Retina (tissue), 1 donor: ENCODE measurements around the gene RENBP.

Experiments used
- DNase-seq: peaks from one replicate; pipeline ENCODE4 v3.0.0-alpha.2; 2016

Gene RENBP

DNA sequence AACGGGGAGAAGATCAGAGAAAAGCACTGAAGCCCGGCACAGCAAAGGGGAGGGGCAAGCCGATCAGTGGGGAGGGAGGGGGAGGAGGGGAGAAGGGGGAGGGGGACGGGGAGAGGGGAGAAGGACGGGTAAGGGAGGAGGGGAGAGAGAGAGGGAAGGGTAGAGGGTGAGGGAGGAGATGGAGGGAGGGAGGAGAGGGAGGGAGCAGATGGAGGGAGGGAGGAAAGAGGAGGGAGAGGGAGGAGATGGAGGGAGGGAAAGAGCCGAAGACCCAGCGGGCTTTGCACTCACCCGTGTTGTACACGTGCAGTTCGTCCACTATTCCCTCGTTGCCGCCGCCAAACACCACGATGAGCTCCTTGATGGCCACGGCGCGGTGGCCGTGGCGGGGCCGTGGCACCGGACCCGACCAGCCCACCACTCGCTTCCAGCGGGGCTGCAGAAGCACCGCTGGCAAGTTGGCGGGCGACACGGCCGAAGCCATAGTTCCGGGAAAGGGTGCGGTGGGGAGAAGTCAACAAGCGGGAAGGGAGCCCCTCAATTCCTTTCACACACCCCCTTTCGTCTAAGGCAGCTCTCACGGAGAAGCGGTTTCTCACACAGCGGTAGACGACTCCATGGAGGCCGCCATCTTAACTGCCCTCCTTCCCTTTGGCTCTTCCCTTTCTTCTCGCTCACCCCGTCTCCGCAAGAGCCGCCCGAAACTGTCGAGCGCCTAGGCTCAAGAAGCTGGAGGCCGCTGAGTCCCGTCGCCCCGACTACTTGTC is 26.1 kb upstream of the RENBP start:
- DNase-seq = peak; percentile 91

DNA sequence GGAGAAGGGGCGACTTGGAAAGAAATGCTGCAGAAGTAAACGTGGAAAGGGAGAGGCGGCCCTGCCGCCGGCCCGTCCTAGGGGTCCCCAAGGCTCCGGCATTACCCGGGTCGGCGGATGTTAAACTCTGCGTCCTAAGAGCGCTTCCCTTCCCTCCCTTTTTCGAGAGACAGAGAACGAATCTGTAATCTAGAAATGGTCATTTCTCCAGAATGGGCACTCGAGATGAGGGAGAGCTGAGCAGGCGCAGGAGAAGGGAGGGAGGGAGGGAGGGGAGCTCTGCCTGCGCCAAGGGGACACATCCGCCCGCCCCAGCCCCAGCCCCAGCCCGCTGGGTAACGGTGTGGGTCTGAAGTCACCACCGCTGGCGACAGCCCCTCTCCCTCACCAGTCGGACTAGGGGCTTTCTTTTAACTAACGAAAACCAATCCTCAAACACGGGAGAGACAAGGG is 25.5 kb upstream of the RENBP start:
- peak; percentile 68 for DNase-seq

DNA sequence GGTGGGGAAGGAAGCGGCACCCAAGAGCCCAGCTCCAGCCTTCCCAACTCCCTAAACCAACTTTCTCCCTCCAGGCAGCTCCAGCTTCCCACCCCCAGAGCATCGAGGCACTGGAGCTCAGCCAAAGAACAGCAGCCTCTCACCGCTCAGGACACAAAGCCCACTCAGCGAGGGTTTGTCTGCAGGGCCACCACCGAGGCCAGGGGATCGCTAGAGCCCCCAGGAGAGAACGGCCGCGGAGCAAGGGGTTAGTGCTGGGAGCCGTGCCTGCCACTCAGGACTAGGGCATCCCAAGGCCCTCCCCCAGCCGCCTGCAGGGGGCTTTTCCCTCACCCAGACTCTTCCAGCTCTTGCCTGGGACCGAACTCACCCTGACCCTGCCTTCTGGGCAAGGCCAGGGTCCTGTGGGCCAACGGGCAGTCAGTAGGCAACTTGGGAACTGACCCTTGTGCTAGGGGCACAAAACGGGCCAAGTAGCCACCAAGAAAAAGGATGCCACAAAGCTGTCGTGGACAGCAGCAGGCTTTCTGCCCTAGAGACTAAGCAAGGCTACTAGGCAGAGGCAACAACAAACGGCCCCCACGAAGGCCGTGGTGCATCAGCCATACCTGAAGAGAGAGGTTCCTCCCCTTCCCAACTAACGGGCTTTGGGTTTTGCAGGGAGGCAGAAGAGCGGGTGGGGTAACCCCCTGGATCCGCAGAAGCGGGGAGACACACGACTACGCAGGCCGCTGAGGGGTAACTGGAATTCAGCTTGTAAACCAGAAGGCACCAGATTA is 24.9 kb upstream of the RENBP start:
- peak; percentile 43 for DNase-seq

DNA sequence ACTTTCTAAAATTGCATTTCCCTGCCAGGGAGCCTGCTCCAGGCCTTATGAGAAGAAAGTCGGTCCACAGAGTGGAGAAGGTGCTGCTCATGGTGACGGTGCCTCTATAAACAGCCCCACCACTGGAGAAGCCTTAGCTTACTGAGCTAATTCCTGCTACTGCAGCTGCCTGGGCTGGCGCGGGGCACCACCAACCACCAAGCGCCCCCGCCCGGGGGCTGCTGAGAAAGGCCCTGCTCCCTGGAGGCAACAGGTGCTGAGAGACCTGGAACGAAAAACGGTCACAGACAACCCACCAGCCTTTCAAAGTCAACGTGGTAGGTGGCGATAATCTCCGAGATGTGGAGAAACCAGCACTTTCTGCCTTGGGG is 24.3 kb upstream of the RENBP start:
- peak; percentile 44 for DNase-seq

DNA sequence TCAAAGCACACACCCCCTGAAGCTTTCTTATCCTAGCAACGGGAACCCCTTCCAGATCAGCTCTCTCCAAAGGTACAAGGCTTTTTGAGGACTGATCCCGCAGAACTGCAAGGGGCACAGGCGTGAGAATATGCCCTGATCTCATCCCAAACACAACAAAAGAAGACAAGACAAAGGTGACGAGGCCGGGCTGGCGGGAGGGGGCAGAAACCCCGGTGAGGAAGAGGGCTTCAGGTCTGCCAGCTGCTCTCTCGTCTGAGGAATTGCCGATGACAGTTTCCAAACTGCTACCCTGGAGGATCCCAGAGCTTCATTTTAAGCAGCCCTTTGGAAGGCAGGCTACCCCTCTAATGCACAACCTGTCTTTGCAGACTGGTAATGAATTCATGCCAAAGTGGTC is 23.8 kb upstream of the RENBP start:
- DNase-seq = no peak

DNA sequence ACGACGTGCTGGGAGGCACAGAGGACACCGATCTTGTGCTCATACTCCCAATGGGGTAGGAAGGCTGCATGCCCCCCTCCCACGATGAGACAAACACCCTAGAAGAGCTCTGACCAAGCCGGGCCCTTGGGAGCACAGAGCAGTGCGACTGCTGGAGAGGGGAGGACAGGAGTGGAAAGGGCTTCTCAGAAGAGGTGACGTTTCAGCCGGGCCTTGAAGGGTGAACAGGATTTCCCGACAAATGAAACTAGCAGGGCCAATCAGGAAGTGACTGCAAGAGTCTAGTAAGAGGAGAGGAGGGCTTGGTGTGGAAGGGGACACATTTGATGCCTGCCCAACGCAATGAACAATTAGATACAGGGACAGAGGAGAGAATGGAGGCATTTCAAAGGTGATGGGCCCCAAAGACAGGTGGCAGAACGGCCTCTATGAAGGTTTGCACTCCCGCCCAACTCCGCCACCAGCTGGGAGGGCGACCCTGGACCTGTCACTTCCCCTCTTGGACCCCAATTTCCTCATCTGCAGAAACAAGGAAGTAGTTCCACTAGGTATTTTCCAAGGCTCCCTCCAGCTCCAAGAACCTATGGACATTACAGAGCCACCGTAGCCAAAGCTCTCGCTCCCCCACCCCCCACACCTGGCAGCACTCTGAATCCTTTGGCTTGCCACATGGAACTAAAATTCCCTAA is 23.2 kb upstream of the RENBP start:
- no peak for DNase-seq

DNA sequence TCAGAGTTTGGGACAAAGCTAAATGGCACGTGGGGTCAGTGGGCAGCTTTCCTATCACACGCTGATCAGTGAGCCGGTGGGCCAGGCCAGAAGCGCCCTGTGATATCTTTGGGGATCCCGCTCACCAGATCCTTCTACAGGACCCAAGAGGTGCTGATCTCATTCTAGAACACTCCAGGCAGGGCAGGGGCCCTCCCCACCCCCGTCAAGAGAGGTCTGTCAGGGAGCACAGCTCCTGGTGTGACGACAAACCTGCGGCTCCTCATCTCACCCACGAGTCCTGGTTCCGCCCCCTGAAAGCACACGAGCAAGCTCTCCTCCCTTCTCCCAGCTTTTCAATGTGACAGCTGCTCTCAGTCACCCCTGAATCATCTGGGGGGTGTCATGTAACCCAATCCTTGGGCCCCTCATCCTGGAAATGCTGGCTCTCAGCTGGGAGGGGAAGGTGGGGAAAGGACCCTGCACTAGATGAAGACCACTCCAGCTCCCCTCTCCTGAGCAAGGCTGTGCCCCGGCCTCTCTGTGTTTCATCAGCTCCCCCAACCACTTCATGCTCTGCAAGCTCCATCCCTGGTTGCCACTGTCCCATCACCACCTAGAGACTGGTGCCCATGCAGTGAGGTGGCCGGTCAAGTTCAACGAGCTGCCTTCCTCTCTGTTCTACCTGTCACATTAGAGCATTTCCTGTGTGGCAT is 22.5 kb upstream of the RENBP start:
- no peak for DNase-seq

DNA sequence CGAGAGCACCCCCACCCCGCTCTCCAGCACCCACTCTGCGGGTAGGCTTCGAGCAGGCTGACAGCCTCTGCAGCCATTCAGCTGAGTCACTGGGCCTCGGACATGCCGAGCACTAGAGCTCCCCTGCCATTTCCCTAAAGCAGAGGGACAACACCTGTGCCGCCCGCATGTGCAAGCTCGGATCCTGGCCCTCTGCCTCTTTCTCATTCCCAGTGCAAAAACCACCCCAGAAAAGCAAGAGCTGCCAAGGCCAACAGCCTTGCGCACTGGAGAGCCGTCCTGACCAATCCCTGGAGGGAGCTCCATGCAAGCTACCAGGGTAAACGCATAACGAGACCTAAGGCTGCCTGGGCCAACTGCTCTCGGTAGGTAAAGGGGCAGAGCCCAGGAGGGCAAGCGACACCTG is 21.8 kb upstream of the RENBP start:
- no peak for DNase-seq

DNA sequence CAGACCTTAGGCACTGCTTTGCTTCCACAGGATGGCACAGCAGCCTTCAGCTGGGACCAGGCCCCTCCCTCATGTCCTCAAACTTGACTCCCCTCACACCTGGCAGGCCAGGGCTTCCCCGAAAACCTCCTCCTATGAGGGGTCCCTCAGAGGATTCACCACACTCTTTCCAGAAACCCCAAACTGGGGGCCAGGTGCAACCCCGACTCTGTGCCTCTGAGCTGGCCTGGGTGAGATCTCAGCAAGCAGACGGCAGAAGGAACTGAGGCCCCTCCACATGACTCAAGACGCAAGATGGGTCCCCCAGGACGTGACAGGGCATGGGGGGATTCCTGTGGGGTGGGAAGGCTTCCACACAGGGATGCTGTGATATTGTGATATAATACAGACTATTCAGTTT is 21.0 kb upstream of the RENBP start:
- DNase-seq = no peak

DNA sequence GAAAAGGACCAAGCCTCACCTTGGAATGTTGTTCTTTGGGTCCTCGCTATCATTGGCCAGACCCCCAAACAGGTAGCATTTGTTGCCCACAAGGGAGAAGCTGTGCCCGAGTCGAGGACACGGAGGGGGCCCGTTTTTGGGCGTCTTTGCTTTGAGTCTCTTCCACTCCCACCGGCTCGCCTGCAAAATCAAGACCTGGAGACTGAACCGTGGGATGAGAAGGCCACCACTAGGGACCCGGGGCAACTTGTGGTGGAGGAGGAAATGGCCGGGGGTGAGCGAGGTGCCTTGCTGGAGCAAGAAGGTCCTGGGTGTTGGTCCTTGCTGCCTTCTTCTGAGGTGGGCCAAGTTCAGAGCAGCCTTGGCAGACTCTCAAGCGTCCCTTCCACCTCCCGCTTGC is 19.7 kb upstream of the RENBP start:
- no peak for DNase-seq

DNA sequence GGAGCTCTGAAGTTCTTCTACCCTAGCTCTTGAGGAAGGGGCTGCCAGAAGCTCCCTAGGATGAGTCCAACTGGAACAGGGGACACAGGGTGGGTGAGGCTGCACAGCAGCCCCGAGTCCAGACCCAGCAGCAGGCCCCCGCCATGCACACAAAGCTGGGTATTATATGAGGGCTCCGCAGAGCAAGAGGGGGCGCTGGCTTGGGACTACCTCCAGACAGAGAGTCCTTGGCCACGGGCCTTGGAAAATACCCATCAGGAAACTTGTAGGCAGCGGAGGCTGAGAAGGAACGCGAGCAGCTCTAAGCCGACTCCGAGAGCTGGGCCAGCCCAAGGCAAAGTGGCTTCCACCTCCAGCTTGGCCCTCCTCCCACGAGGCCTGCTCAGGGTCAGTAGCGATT is 19.1 kb upstream of the RENBP start:
- DNase-seq = no peak

DNA sequence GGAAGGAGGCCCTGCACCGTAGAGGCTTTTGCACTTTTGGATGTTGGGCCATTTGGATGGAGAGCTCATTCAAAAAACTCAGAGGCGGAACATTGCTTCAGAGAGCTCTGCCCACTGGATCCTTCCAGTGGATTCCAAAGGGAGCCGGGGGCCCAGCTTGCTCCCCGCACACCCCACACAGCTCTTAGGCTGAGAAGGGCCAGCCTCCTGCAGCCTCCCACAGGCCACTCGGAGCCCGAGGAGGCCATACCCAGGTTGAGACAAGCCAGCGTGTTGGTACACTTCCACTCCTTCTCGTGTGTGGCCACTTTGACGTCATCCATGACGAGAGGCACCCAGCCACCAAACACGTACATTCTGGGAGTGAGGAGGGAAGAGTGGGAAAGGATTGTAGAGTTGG is 16.8 kb upstream of the RENBP start:
- no peak for DNase-seq

DNA sequence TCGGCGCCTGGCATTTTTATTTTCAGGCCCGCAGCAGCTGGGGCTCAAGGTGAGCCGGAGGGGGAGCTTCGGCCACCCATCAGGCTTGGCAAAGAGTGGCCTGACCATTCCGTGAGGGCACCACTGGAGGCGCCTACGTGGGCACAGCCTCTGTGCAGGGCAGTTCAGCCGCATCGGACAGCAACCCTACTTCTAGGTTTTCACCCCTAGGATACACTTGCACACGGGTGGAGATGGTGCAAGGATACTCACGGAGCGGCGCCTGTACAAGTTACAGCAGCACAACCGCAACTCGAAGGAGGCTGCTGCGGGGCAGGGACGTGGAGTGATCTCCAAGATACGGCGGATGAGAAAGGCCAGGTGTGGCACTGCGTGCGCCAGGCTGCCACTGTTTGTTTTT is 16.3 kb upstream of the RENBP start:
- no peak for DNase-seq

DNA sequence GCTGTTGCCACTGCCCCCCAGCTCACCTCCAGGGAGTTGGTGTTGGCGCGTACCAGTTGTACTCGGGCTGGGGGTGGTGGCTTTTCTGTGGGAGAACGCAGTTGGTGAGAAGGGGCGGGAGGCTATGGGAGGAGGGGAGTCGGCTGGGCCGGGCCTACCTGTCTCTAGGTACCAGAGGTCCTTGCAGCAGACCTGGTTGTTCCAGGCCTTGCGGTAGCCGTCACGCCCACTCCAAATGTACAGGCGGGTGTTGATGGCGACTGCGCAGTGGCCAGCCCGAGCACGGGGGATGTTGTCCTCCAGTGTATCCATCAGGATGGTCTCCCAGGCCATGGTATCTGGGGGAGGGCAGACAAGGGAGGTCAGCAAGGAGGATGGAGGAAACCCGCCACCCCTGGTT is 15.6 kb upstream of the RENBP start:
- DNase-seq = no peak

DNA sequence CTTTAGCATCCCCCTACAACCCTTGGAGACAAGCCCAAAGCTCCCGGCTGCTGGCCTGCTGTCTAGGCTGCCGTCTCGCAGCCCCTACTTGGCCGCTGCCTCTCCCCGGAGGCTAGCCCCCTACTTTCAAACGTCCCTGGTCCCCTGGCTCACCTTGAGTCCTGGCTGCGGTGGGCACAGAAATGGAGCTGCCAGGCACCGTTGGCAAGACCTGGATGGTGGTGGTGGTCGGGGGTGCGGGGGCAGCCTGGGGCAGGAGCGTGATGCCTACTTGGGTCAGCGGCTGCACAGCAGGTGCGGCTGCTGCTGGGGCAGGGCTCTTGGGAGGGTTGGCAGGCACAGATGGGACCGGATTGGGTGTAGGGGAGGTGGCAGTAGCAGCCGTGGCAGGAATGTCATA is 15.2 kb upstream of the RENBP start:
- DNase-seq = no peak

DNA sequence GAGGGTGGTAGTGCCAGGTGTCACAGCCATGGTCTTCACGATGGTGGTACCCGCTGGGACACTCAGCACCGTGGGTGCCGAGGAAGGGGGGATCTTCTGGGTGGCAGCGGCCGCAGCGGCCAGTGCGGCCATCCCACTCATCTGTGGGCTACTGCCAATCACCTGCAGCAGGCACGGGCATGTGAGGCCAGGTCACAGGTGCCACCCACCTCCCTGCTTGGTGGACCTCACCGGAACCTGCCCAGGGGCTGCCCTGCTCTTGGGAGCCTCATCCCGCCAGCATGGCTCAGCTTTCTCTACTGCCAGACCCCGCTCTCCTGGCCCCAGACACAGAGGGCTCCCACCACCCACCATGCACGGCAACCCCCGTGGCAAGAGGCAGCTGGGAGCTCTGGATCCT is 14.2 kb upstream of the RENBP start:
- DNase-seq = no peak

DNA sequence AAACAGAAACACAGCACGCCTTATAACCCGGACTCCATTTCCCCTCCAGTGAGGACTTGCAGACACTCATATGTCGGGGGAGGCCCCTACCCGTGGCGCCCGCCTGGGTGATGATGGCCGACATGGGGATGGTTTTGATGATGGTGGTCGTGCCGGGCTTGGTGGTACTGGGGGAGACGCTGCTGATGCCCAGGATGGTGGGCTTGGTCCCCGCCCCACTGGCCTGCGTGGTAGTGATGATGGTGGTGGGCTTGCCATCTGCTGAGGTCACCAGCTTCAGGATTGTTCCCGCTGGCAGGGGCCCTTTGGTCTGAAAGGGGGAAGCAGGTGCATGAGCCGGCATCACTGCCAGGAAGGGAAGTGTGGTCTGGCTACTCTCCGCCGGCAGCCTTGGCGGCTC is 12.8 kb upstream of the RENBP start:
- no peak for DNase-seq

DNA sequence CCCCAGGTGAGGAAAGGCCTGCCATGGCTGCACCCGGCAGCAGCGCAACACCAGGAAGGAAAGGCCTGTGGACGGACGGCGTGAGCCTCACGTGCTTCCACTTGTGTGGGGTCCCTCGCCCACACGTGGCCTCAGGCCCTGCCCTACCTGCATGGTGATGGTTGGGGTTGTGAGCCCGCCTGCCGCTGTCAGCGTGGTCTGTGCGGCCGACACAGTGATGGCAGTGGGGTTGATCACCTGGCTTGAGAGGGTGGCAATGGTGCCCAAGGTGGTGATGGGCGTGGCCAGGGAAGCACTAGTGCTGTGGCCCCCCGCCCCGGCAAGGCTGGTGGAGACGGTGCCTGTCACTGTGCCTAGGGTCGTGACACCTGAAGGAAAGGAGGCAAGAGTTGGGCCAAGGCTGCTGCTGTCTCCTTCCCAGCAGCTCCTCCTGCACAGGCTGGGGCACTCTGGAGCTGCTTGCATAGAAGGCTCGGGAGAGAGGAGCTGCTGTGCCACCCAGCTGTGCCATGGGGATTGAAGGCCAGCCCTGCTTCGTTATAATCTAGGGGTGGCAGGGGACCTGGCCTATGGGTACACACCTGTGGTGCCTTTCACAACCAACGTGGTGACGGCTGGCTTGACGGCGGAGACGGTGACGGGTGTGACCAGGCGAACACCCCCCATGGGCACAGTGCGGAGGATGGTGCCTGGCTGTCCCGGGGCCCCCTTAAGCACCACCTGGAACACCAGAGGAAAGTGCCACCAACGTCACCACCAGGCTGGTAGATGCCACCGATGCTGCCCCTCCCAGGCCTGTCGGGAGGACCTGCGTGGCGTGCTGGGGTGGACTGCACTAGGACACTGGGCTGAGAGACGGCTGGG is 11.8 kb upstream of the RENBP start:
- DNase-seq = no peak

DNA sequence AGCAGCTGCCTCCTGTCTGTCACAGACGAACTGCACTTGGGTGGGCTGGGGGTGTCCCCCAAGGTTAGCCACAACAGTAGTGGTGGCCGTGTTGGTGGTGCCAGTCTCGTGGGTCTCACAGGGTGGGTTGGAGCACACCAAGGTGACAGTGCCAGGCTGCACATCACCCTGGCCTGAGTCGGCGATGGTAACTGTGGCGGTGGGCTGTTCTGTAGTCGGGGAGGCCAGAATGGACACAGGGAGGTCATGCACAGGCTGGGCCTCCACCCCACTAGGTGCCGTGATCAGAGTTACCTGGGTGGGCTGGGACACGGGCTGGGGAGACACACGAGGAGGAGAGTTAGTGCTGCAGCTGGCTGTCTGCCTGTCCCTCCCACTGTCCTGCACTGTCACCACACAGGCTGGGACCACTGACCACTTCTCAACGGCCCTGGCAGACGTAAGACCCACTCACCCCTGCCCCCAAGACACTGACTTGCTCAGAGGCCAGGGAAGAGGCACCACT is 10.8 kb upstream of the RENBP start:
- no peak for DNase-seq

DNA sequence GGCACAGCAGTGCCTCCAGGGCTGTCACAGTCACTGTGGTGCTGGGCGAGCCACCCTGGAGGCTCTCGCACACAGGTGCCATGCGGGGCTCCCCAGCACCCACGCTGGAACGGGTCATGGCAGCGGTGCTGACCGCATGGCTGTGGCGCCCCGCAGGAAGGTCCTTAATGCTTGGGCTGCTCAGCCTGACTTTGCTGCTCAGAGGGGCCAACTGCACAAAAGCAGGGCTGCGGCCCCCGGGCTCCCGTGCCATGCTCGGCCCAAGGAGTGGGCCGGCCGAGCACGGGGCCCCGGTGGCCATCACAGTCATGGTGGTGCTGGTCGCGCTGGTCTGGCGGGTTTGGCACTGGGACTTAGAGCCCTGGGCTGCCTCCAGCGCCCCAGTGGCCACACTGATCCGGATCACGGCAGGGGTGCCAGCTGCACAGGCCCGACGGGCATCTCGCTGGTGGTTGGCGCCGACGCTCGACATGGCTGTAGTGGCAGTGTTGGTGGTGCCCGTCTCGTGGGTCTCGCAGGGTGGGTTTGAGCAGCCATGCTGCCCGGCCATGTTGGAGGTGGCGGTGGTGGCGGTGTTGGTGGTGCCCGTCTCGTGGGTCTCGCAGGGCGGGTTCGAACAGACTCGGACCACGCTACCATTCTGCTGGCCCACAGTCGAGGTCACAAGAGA is 10.2 kb upstream of the RENBP start:
- DNase-seq = no peak

DNA sequence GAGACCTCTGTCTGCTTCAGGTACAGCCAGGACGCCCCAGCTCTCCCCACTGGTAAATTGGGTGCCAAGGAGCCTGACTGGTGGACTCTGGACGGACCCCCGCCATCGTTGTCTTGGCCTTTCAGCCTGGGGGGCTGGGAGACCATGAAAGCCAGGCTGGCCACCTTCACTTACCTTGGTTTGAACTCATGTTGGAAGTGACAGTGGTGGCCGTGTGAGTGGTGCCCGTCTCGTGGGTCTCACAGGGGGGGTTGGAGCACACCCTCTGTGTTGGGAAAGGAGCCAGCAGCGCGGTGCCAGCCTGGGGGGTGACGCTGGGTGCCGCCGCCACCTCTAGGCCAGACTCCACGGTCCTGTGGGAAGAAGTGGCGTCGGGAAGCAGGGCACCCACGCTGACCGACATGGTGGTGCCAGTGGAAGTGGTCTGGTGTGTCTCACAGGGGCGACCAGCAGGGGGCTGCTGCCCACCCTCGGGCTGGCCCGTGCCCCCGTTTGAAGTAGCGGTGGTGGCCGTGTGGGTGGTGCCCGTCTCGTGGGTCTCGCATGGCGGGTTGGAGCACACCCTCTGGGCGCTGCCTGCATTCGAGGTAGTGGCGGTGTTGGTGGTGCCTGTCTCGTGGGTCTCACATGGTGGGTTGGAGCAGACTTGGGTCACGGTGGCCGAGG is 9.6 kb upstream of the RENBP start:
- no peak for DNase-seq
